ENCODE measurements around the gene EML1.
"Not testable (repeated sequence)": the region's sequence is repeated elsewhere in the genome, so short reads cannot be mapped to it uniquely, and the experiment has no call there.

The EML1 gene

GRCh38 chr14:99944241-99944651 is 151.0 kb downstream of the EML1 start:
- Histone ChIP-seq H3K9me3 (no peaks in the 10 kb centered on the region), H3K27ac (no peak overlapping the region), H3K4me1 (ENCODE audit: control insufficient read depth in 1 of 2, insufficient read depth in 1 of 2, low read depth in 1 of 2, low read length in 1 of 2) (peaks cover 7 to 9% of the 10 kb centered on the region in 2 experiments), H3K27me3 (peaks cover 37% of the 10 kb centered on the region), H3K4me3 (ENCODE audit: low read depth in 1 of 2, low read length in 1 of 2) (no peak overlapping the region), H3K36me3 (no peaks in the 10 kb centered on the region)
- TF ChIP-seq CTCF (IDR thresholded peaks at IDR 0.05) = no peak

DNA sequence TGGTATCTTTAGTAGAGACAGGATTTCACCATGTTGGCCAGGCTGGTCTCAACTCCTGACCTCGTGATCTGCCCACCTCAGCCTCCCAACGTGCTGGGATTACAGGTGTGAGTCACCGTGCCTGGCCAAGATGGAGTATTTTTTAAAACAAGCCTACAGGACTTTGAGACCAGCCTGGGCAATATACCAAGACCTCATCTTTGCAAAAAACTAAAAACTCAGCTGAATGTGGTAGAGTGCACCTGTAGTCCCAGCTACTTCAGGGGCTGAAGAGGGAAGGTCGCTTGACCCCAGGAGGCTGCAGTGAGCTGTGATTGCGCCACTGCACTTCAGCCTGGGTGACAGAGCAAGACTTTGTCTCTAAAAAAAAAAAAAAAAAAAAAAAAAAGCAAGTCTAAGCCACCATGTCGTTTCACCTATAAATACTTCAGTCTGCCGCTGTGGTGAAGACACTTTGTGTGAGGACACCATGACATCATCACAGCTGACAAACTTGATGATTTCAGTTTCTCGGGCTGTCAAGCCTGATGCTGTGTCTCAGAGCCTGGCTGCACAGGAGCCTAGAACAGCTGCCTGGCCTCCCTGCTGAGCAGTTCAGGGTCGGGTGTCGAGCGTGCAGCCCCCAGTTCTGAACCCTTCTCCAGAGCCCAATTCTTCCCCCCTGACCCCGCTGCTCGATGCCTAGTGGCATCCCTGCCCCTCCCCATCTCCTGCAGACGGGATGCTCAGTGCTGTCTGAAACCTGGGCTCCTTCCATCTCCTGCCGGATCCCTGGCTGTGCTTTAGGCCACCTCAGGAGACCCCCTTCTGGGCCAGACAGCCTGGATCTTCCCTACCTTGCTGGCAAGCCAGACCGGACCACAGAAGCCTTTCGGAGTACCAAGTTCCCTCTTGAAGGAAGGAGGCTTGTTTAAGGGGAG is 152.8 kb downstream of the EML1 start:
- Histone ChIP-seq H3K4me3 (ENCODE audit: low read depth in 1 of 2, low read length in 1 of 2) (no peak overlapping the region), H3K27ac (no peak overlapping the region), H3K4me1 (ENCODE audit: control insufficient read depth in 1 of 2, insufficient read depth in 1 of 2, low read depth in 1 of 2, low read length in 1 of 2) (peaks cover 7 to 9% of the 10 kb centered on the region in 2 experiments)

GRCh38 chr14:99946652-99947489 is 153.7 kb downstream of the EML1 start:
- TF ChIP-seq CTCF (IDR thresholded peaks at IDR 0.05) = peak; percentile 62
- H3K9me3 ChIP-seq = no peaks in the 10 kb centered on the region
- no peak overlapping the region for H3K4me3 ChIP-seq (ENCODE audit: low read depth in 1 of 2, low read length in 1 of 2)
- no peaks in the 10 kb centered on the region for H3K36me3 ChIP-seq
- H3K4me1 ChIP-seq (ENCODE audit: control insufficient read depth in 1 of 2, insufficient read depth in 1 of 2, low read depth in 1 of 2, low read length in 1 of 2) = peaks cover 7 to 9% of the 10 kb centered on the region in 2 experiments
- peaks cover 44% of the 10 kb centered on the region for H3K27me3 ChIP-seq
- H3K27ac ChIP-seq = no peak overlapping the region

More for the DNA sequence above, 152.8 kb downstream of the EML1 start:
- Histone ChIP-seq H3K9me3 (no peaks in the 10 kb centered on the region), H3K27me3 (peaks cover 42% of the 10 kb centered on the region), H3K36me3 (no peaks in the 10 kb centered on the region)
- TF ChIP-seq CTCF (IDR thresholded peaks at IDR 0.05) = no peak

DNA sequence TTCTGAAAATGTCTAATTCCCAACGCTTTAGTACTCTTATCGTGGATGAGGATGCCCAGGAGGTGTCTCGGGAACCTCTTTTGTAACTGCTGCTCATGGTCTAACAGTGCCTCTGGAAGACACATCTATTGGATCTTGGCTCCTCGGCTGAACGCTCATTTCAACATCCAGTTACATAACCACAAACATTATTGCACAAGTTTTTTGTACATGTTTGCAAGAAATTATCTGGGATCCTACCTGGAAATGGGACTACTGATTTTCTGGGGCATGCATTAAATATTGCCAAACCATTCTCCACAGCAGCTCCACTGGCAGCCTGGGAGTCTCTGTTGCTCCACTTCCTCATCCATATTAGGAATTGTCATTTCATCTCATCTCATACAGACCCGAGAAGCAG is 154.5 kb downstream of the EML1 start:
- no peak for TF ChIP-seq CTCF (IDR thresholded peaks at IDR 0.05)
- Histone ChIP-seq H3K27me3 (peaks cover 44% of the 10 kb centered on the region), H3K36me3 (no peaks in the 10 kb centered on the region), H3K9me3 (no peaks in the 10 kb centered on the region), H3K4me1 (ENCODE audit: control insufficient read depth in 1 of 2, insufficient read depth in 1 of 2, low read depth in 1 of 2, low read length in 1 of 2) (peaks cover 7 to 9% of the 10 kb centered on the region in 2 experiments), H3K4me3 (ENCODE audit: low read depth in 1 of 2, low read length in 1 of 2) (no peak overlapping the region), H3K27ac (no peak overlapping the region)

- H3K27me3 ChIP-seq = peaks cover 50% of the 10 kb centered on the region
- not testable (repeated sequence) for H3K9me3 ChIP-seq; H3K4me3 ChIP-seq (ENCODE audit: low read depth in 1 of 2, low read length in 1 of 2); H3K4me1 ChIP-seq (ENCODE audit: control insufficient read depth in 1 of 2, insufficient read depth in 1 of 2, low read depth in 1 of 2, low read length in 1 of 2); H3K27ac ChIP-seq; H3K36me3 ChIP-seq
These were observed 156.0 kb downstream of the EML1 start for GRCh38 chr14:99949011-99949732.

Data from neutrophil (primary cell).